Spleen (tissue), 11 donors: ENCODE data around the gene TUBGCP6. TPM values are rescaled to one million over a fixed set of nuclear protein-coding genes. Genes with fewer than 3 reads are reported as not detected.

Source experiments
- DNase-seq: peaks from one replicate; pipeline ENCODE4 v3.0.0-alpha.2; 2020
- H3K27ac ChIP-seq, 8 donors: fragments of 200-600 bp; sonication (generic) in 7 of 8; 1 replicate in 4 of 8; 2 replicates in 4 of 8; pipeline versions ENCODE4 v1.5.0 to v1.8.0; 2016 to 2021; ENCODE audit warnings: inconsistent platforms in 4 of 8, mild to moderate bottlenecking in 4 of 8, moderate library complexity in 1 of 8
- H3K27me3 ChIP-seq, 7 donors: fragments of 200-600 bp; sonication (generic) in 6 of 7; replicated peaks in 1 of 7; 1 replicate in 4 of 7; 2 replicates in 3 of 7; pipeline versions ENCODE4 v1.5.0 to v1.8.0; 2016 to 2021; ENCODE audit warnings: inconsistent platforms in 3 of 7, mild to moderate bottlenecking in 1 of 7
- H3K36me3 ChIP-seq, 6 donors: fragments of 200-600 bp; sonication (generic) in 5 of 6; 1 replicate in 4 of 6; 2 replicates in 2 of 6; pipeline versions ENCODE4 v1.5.0 to v1.8.0; 2016 to 2021; ENCODE audit warnings: inconsistent platforms in 2 of 6
- H3K4me1 ChIP-seq, 6 donors: fragments of 200-600 bp; sonication (generic) in 5 of 6; 1 replicate in 3 of 6; 2 replicates in 3 of 6; pipeline versions ENCODE4 v1.5.0 to v1.8.0; 2016 to 2021; ENCODE audit warnings: inconsistent platforms in 3 of 6
- H3K4me3 ChIP-seq, 8 donors: fragments of 200-600 bp; sonication (generic) in 7 of 8; 1 replicate in 4 of 8; 2 replicates in 4 of 8; pipeline versions ENCODE4 v1.5.0 to v1.8.0; 2016 to 2021; ENCODE audit warnings: inconsistent platforms in 4 of 8, mild to moderate bottlenecking in 4 of 8, moderate library complexity in 2 of 8
- H3K9me3 ChIP-seq, 8 donors: fragments of 200-600 bp; sonication (generic) in 7 of 8; 1 replicate in 4 of 8; 2 replicates in 4 of 8; pipeline versions ENCODE4 v1.5.0 to v1.8.0; 2016 to 2021; ENCODE audit warnings: inconsistent platforms in 4 of 8
- CTCF ChIP-seq, 11 experiments: fragments of 200-600 bp in 7 of 11; fragments of 450-650 bp in 4 of 11; sonication (generic) in 4 of 11; IDR thresholded peaks in 8 of 11; conservative IDR thresholded peaks in 3 of 11; 1 replicate in 7 of 11; 2 replicates in 4 of 11; pipeline versions ENCODE4 v1.4.0 to v1.8.0; 2016 to 2021; ENCODE audit warnings: antibody characterized with exemption in 11 of 11, inconsistent platforms in 4 of 11, mild to moderate bottlenecking in 1 of 11
- POLR2A ChIP-seq, 3 donors: fragments of 450-650 bp; IDR thresholded peaks; one replicate each; pipeline ENCODE4 v1.5.1; 2017; ENCODE audit warnings: antibody characterized with exemption in 3 of 3, mild to moderate bottlenecking in 1 of 3
- POLR2AphosphoS5 ChIP-seq, 3 donors: sonication (generic); formaldehyde crosslinking; IDR thresholded peaks; one replicate each; pipeline ENCODE4 v1.5.1; 2017; ENCODE audit warnings: antibody characterized with exemption in 3 of 3
- WGBS, 5 donors: extraction: QIAGEN DNeasy Blood & Tissue Kit in 3 of 5; methylation state at CpG; one replicate each; pipeline versions ENCODE4 v1.1.5 to v1.1.7; 2013 to 2018; 5-methylcytosine and 5-hydroxymethylcytosine counted together
- intact Hi-C: fragments of 100-400 bp; cut with DNase I; formaldehyde crosslinking; loops from one replicate; pipeline ENCODE4 v1.15.0; 2023; ENCODE audit warnings: low total_unique reads
- polyA plus RNA-seq, 3 donors: library from polyadenylated mRNA; stranded (reverse); fragments of 200-250 nt; gene quantifications; one replicate each; pipeline ENCODE4 v1.2.1, GENCODE V29; 2013
- total RNA-seq, 7 donors: library from RNA; depleted of rRNA in 3 of 7; stranded (reverse); fragments of >200 nt in 3 of 7; fragmentation: NEBNext Ultra II Directional in 4 of 7; extraction: Animal tissue kit (Norgen Biotek cat#: 25700) in 4 of 7; gene quantifications; one replicate each; pipeline versions ENCODE4 v1.1.0 to v1.2.1, GENCODE V29; 2016 to 2021
- donor health status: healthy with polysubstance abuse.
- donor health status: DM: no; HTN: no; CAD: no; lungs with moderate emphysema.
- donor health status: DM: no; HTN: no; CAD: no.
- donor health status: Bipolar disorder and iron deficiency.
- donor health status: healthy.
- donor health status: DM: no; HTN: no; CAD: no.
- donor health status: DM: yes; HTN: yes; CAD: no.

The TUBGCP6 gene
- total and polyA plus RNA-seq, 10 donors, result 36.0 to 98.0 (median 69.3) TPM

- Histone ChIP-seq H3K4me3 (no peak overlapping the region), H3K36me3 (peaks cover 0 to 5% (median 0%) of the 10 kb centered on the region in 6 donors), H3K27ac (no peak overlapping the region), H3K27me3 (peaks cover 0 to 81% (median 22%) of the 10 kb centered on the region in 7 donors), H3K9me3 (peaks cover 0 to 8% (median 0%) of the 10 kb centered on the region in 8 donors), H3K4me1 (peaks cover 8 to 61% (median 42%) of the 10 kb centered on the region in 6 donors)
- TF ChIP-seq CTCF (IDR thresholded peaks at IDR 0.05 in 8 of 11, conservative IDR thresholded peaks at IDR 0.05 in 3 of 11) (no peak), POLR2AphosphoS5 (IDR thresholded peaks at IDR 0.05) (no peak), POLR2A (IDR thresholded peaks at IDR 0.05) (no peak)
- intact Hi-C loops, result no loop called here
- DNase-seq, result no peak
- WGBS, 5 donors, result 78 to 89% (median 83%) methylated on average over 12 to 15 of the region's 15 CpGs
Observed at GRCh38 chr22:50264946-50265669, 20.3 kb upstream of the TUBGCP6 start.

- Histone ChIP-seq H3K27ac (no peak overlapping the region), H3K36me3 (peaks cover 0 to 5% (median 0%) of the 10 kb centered on the region in 6 donors), H3K27me3 (peaks cover 0 to 81% (median 23%) of the 10 kb centered on the region in 7 donors), H3K4me3 (no peak overlapping the region), H3K4me1 (peaks cover 8 to 53% (median 33%) of the 10 kb centered on the region in 6 donors), H3K9me3 (peaks cover 0 to 8% (median 0%) of the 10 kb centered on the region in 8 donors)
- WGBS, 5 donors, result 70 to 93% (median 84%) methylated on average over 9 to 15 of the region's 15 CpGs
- intact Hi-C loops, result no loop called here
- no peak for TF ChIP-seq POLR2A (IDR thresholded peaks at IDR 0.05)
- no peak for TF ChIP-seq CTCF (IDR thresholded peaks at IDR 0.05 in 8 of 11, conservative IDR thresholded peaks at IDR 0.05 in 3 of 11)
- no peak for TF ChIP-seq POLR2AphosphoS5 (IDR thresholded peaks at IDR 0.05)
- no peak for DNase-seq
Observed at GRCh38 chr22:50264104-50264745, 19.4 kb upstream of the TUBGCP6 start.

GRCh38 chr22:50262973-50263617, 18.3 kb upstream of the TUBGCP6 start:
- H3K9me3 ChIP-seq, result peaks cover 0 to 8% (median 0%) of the 10 kb centered on the region in 8 donors
- peaks cover 8 to 41% (median 27%) of the 10 kb centered on the region in 6 donors for H3K4me1 ChIP-seq
- TF ChIP-seq POLR2AphosphoS5 (IDR thresholded peaks at IDR 0.05) (peak in 1 of 3 donors; percentile 8), POLR2A (IDR thresholded peaks at IDR 0.05) (no peak), CTCF (IDR thresholded peaks at IDR 0.05 in 8 of 11, conservative IDR thresholded peaks at IDR 0.05 in 3 of 11) (no peak)
- no peak overlapping the region for H3K4me3 ChIP-seq
- peaks cover 0 to 5% (median 0%) of the 10 kb centered on the region in 6 donors for H3K36me3 ChIP-seq
- intact Hi-C loops, result no loop called here
- H3K27me3 ChIP-seq, result peaks cover 0 to 81% (median 23%) of the 10 kb centered on the region in 7 donors
- no peak overlapping the region for H3K27ac ChIP-seq
- 61 to 75% (median 66%) methylated on average over 8 to 9 of the region's 9 CpGs for WGBS, 5 donors
- DNase-seq, result no peak
